ENCODE measurements around the gene ZSWIM7. TPM values are rescaled to one million over a fixed set of nuclear protein-coding genes. Genes with fewer than 3 reads are reported as not detected.

ZSWIM7 gene
- total RNA-seq, 2 donors from 2014 or later = 10.9 to 14.8 TPM

DNA sequence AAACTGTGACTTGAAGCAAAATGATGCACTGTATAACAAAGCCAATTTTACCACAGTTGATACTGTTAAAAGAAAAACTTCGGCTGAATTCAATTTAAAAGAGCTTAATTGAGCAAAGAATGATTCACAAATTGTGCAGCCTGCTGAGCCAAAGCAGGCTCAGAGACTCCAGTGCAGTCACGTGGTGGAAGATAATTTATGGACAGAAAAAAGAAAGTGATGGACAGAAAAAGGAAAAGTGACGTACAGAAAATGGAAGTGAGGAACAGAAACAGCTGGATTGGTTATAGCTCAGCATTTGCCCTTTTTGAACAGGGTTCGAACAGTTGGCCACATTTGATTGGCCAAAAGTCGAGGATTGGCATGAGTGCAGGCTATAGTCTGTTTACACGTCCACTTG, 25.7 kb downstream of the ZSWIM7 start:
- no peaks in the 10 kb centered on the region for H3K27me3 Mint-ChIP-seq
- no peak overlapping the region for H3K4me3 Mint-ChIP-seq
- H3K9me3 Mint-ChIP-seq = no peaks in the 10 kb centered on the region
- H3K4me1 Mint-ChIP-seq = no peaks in the 10 kb centered on the region
- H3K27ac Mint-ChIP-seq = no peak overlapping the region
- ATAC-seq (replicated peaks) = no peak
- peaks cover 34% of the 10 kb centered on the region for H3K36me3 Mint-ChIP-seq (ENCODE audit: low read depth)

DNA sequence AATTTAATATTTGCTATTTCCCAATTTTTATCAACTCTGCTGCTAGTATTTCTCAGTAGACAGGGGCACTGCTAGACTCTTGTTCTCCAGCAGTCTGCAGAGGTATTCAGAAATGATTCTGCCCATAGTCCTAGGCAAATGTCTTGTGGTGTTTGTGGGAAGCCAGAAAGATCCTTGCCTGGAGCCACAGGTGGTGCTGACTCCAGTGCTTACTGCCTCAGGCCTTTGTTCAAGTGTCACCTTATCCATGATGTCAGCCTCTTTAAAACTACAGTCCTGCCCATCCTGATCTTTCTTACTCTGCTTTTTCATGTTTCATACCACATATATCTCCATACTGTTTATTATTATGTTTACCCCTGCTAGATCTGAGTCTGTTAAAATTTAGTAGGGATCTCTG, 26.5 kb downstream of the ZSWIM7 start:
- Mint-ChIP-seq H3K4me3 (no peak overlapping the region), H3K27ac (no peak overlapping the region), H3K27me3 (no peaks in the 10 kb centered on the region), H3K4me1 (no peaks in the 10 kb centered on the region), H3K36me3 (ENCODE audit: low read depth) (peaks cover 29% of the 10 kb centered on the region), H3K9me3 (no peaks in the 10 kb centered on the region)
- ATAC-seq (replicated peaks) = peak; percentile 43

DNA sequence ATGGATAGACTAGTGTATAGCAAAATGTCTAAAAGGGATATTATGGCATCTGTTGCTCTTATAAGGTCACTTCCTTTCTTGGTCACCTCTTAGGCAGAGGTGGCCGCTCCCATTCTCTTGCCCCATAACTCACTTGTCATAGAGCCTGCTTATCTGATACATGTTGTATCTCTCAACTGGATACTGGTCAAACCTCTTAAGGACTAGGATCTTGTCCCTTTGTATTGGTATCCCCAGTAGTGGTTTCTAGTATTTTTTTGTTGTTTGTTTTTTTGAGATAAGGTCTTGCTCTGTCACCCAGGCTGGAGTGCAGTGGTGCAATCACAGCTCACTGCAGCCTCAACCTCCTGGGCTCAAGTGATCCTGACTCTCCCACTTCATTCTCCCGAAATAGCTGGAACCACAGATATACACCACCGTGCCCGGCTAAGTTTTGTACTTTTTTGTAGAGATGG, 27.0 kb downstream of the ZSWIM7 start:
- Mint-ChIP-seq H3K27ac (no peak overlapping the region), H3K4me1 (no peaks in the 10 kb centered on the region), H3K27me3 (peaks cover 4% of the 10 kb centered on the region), H3K36me3 (ENCODE audit: low read depth) (peaks cover 24% of the 10 kb centered on the region), H3K4me3 (no peak overlapping the region), H3K9me3 (no peaks in the 10 kb centered on the region)
- ATAC-seq (replicated peaks) = no peak

DNA sequence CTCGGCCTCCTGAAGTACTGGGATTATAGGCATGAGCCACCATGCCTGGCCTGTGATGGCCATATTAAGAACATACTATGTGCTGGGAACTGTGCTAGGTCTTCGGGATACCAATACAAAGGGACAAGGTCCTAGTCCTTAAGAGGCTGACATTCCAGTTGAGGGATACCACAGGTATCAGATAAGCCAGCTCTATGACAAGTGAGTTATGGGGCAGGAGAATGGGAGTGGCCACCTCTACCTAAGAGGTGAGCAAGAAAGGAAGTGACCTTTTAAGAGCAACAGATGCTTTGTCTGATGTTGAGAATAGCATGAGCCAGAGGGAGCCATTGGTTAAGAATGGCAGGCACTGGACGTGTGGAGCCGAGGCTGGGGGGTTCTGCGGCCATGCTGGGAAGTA, 27.6 kb downstream of the ZSWIM7 start:
- peaks cover 18% of the 10 kb centered on the region for H3K36me3 Mint-ChIP-seq (ENCODE audit: low read depth)
- no peaks in the 10 kb centered on the region for H3K4me1 Mint-ChIP-seq
- no peak overlapping the region for H3K4me3 Mint-ChIP-seq
- H3K27me3 Mint-ChIP-seq = peaks cover 4% of the 10 kb centered on the region
- H3K9me3 Mint-ChIP-seq = no peaks in the 10 kb centered on the region
- H3K27ac Mint-ChIP-seq = no peak overlapping the region
- ATAC-seq (replicated peaks) = no peak

DNA sequence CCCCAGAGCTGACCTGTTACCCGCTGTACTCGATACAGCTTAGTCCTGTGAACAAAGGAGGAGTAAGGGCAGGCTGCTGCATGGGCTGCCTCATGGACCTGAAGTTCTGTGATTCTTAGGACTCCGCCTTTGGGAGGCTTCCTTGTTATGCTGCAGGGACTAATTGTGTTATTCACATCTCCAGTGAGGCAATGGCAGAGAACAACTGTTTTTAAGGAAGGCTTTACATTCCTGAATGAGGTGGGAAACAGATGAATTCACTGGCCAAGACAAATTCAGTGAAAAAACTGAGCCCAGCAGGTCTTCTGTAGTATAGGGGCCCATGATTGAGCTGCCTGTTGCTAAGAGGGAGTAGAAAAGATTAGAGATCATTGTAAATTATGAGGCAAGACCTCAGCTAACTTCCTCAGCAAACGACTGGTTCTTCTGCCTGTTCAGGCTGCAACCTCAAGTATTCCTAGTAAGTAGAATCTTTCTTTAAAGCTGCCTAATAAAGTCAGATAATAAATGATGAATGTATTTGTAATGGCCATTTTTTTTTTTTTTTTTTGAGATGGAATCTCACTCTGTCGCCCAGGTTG, 28.3 kb downstream of the ZSWIM7 start:
- no peak overlapping the region for H3K4me3 Mint-ChIP-seq
- peaks cover 14% of the 10 kb centered on the region for H3K36me3 Mint-ChIP-seq (ENCODE audit: low read depth)
- H3K27me3 Mint-ChIP-seq = peaks cover 7% of the 10 kb centered on the region
- H3K4me1 Mint-ChIP-seq = no peaks in the 10 kb centered on the region
- H3K27ac Mint-ChIP-seq = no peak overlapping the region
- H3K9me3 Mint-ChIP-seq = no peaks in the 10 kb centered on the region
- ATAC-seq (replicated peaks) = no peak

DNA sequence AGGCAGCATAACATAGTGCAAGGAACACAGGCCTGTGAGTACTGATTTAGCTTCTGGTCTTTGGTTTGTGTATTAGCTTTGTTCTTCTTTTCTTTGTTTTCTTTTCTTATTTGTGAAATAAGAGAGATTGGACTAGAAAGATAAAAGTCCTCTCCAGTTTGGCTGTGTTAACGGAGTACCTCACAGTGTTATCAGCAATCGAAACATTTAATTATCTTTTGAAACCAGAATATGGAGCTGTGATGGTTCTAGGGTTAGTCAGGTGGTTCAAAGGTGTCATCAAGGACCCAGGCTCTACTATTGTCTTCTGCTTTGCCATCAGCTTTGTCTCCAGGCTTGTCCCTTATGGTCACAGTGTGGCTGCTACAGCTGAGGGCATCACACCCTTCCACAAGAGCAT, 29.0 kb downstream of the ZSWIM7 start:
- H3K27ac Mint-ChIP-seq = no peak overlapping the region
- H3K4me3 Mint-ChIP-seq = no peak overlapping the region
- no peaks in the 10 kb centered on the region for H3K9me3 Mint-ChIP-seq
- peaks cover 7% of the 10 kb centered on the region for H3K27me3 Mint-ChIP-seq
- H3K4me1 Mint-ChIP-seq = no peaks in the 10 kb centered on the region
- H3K36me3 Mint-ChIP-seq (ENCODE audit: low read depth) = peaks cover 12% of the 10 kb centered on the region
- no peak for ATAC-seq (replicated peaks)

DNA sequence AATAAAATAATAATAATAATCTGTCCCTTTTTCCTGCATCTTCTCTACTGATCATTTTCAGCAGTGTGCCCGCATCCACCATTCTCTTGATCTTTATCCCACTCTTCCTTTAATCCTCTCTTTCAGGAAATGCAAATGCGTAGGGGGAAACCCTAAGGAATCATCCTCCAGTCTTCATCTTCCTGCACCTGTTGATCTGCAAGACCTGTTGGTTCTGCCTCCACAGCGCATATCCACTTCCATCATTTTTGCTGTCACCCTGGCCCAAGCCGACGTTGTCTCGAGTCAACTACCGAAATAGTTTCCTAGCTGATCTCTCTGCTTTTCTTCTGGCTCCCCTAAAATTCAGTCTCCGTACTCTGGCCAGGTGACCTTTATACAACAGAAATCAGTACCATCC, 30.0 kb downstream of the ZSWIM7 start:
- no peak for ATAC-seq (replicated peaks)
- H3K27ac Mint-ChIP-seq = no peak overlapping the region
- no peak overlapping the region for H3K4me3 Mint-ChIP-seq
- H3K4me1 Mint-ChIP-seq = no peaks in the 10 kb centered on the region
- H3K36me3 Mint-ChIP-seq (ENCODE audit: low read depth) = peaks cover 2% of the 10 kb centered on the region
- H3K27me3 Mint-ChIP-seq = peaks cover 11% of the 10 kb centered on the region
- H3K9me3 Mint-ChIP-seq = no peaks in the 10 kb centered on the region

DNA sequence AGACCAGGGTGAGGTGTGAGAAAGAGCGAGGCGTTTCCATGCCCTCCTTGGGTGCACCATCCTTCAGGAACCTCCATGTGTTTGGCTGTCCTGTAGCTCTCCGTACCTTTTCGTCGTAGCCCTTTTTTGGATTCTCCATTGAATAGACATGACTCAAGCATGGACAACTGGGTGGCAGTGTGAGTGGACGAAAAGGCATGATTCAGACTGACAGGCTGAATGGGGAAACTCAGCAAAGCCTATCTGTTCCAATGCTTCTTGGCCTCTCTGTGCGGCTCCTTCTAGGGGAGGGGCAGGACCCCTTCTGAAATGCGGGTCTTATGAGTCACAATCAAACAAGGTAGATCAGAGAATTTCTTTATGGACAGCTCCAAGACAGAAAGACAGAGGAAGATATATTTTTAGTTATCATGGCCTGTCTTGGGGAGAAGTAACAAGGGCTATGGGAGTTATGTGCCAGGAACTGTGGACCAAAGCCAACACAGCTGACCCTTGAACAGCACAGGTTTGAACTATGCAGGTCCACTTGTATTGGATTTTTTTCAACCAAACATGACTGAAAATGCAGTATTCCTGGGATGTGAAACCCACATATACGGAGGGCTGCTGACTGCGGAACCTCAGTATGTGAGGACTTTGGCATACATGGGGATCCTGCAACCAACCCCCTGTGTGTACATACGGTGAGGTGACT, 31.7 kb downstream of the ZSWIM7 start:
- Mint-ChIP-seq H3K4me1 (no peaks in the 10 kb centered on the region), H3K9me3 (no peaks in the 10 kb centered on the region), H3K36me3 (ENCODE audit: low read depth) (no peaks in the 10 kb centered on the region), H3K27ac (no peak overlapping the region), H3K27me3 (peaks cover 11% of the 10 kb centered on the region), H3K4me3 (no peak overlapping the region)
- ATAC-seq (replicated peaks) = no peak

DNA sequence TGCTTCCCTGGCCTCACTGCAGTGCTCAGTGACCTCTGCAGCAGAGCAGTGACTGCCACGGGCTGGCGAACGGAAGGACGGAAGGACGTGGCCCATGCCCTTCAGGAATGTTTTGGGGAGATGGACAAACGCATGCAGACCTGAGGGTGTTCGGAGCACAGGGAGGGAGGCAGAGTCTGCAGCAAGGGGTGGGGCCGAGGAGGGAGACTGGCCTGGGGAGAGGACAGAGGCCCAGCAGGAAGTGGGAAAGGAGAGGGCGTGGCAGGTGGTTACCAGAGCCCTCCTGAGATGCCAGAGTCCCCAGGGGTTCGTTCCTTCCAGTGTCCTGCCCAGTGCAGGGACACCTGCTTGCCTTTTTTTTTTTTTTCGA, 32.6 kb downstream of the ZSWIM7 start:
- H3K27me3 Mint-ChIP-seq = peaks cover 11% of the 10 kb centered on the region
- H3K27ac Mint-ChIP-seq = no peak overlapping the region
- no peak for ATAC-seq (replicated peaks)

DNA sequence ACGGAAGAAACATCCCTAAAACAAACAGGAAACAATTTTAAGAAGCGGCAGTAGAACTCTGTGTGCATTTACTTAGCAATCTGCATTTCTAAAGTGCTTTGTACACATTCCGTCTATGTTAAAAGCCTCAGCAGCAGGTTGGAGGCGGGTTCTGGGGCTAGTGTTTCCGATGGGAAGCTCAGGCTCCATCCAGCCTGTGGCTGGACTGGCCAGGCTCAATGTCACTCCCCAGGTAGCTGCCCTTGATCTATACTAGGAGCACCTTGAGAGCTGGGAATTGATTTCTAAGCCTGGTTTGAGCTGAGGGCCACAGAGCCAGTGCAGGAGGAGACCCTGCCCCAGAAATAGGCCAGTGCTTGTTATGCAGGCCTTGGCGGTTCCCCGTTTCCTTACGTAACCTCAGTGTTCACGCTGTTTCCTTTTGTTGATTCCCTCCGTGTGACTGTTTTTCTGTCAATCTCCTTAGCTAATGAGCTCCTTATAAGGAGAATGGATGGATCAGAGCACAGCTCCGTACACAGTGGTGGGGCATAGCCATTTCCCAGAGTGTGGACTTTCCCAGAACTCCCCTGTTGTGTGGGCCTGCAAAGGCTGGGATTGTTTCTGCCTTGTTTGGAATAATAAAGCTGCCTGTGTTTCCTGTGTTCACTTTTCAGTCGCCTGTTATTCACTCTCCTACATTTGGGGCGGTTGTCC, 33.2 kb downstream of the ZSWIM7 start:
- H3K27me3 Mint-ChIP-seq = peaks cover 14% of the 10 kb centered on the region
- H3K4me3 Mint-ChIP-seq = no peak overlapping the region
- no peaks in the 10 kb centered on the region for H3K9me3 Mint-ChIP-seq
- H3K4me1 Mint-ChIP-seq = no peaks in the 10 kb centered on the region
- ATAC-seq (replicated peaks) = no peak
- H3K36me3 Mint-ChIP-seq (ENCODE audit: low read depth) = no peaks in the 10 kb centered on the region
- no peak overlapping the region for H3K27ac Mint-ChIP-seq

More for the DNA sequence above, 32.6 kb downstream of the ZSWIM7 start:
- H3K9me3 Mint-ChIP-seq = no peaks in the 10 kb centered on the region
- no peaks in the 10 kb centered on the region for H3K4me1 Mint-ChIP-seq
- H3K4me3 Mint-ChIP-seq = no peak overlapping the region
- H3K36me3 Mint-ChIP-seq (ENCODE audit: low read depth) = no peaks in the 10 kb centered on the region

DNA sequence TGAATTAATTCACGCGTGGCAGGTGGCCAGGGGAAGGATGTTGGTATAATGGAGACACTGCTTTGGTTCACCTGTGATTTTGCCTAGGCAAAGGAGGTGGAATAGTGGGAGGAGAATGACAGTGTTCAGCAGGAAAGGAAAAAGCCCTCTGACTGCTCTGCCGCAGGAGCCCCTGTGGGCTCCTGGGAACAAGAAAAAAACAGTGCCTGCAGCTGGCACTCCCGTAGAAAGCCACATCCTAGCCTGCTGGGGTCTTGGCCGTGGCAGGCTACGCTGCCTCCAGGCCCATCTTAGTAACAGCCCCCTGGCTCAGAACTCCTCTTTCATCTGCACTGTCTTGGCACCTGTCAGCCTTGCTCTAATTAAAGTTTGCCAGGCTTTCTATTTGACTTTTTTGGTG, 34.0 kb downstream of the ZSWIM7 start:
- no peaks in the 10 kb centered on the region for H3K4me1 Mint-ChIP-seq
- no peaks in the 10 kb centered on the region for H3K36me3 Mint-ChIP-seq (ENCODE audit: low read depth)
- H3K27ac Mint-ChIP-seq = no peak overlapping the region
- no peak for ATAC-seq (replicated peaks)
- H3K27me3 Mint-ChIP-seq = peaks cover 15% of the 10 kb centered on the region
- no peak overlapping the region for H3K4me3 Mint-ChIP-seq
- no peaks in the 10 kb centered on the region for H3K9me3 Mint-ChIP-seq

DNA sequence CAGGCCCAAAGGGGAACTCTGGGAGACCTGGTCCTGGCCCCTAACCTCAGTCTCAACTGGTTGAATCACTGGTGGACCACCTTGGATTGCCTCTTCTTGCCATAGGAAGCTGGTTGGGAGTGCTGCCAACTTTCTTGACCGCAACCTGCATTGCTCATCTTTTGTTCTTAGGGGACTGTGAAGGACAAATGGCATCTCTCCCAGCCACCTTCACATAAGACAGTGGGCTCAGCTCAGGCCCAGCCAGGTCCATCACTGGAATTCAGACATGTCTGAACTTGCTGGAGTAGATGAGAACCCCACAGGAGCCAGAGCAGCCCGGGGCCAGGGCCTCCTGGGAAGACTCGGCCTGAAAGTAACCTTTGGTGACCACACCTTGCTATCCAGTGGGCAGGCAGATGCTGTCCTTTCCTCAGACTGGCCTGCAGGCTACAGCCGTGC, 35.8 kb downstream of the ZSWIM7 start:
- H3K36me3 Mint-ChIP-seq (ENCODE audit: low read depth) = no peaks in the 10 kb centered on the region
- H3K27me3 Mint-ChIP-seq = peaks cover 17% of the 10 kb centered on the region
- no peak for ATAC-seq (replicated peaks)
- no peaks in the 10 kb centered on the region for H3K9me3 Mint-ChIP-seq
- H3K27ac Mint-ChIP-seq = no peak overlapping the region
- peaks cover 6% of the 10 kb centered on the region for H3K4me1 Mint-ChIP-seq
- H3K4me3 Mint-ChIP-seq = no peak overlapping the region

DNA sequence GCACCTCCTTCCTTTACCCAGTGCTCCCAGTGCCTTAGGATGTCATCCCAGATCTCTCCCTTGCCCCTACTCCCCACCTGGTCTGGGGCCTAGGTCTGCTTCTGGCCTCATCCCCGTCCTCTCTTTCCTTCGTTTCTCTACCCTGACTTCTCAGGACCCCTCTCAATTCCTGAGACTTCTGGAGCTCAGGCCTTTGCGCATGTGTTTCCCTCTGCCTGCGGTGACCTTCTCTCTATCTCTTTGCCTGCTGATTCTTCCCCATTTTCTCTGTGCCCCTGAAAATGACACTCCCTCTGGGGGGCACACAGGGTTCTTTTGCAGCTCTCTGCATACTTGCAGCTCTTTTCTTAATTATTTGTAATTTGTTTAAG, 41.0 kb downstream of the ZSWIM7 start:
- peak overlapping the region; percentile 77 for H3K27ac Mint-ChIP-seq
- peaks cover 38% of the 10 kb centered on the region for H3K4me1 Mint-ChIP-seq
- peaks cover 25% of the 10 kb centered on the region for H3K27me3 Mint-ChIP-seq
- ATAC-seq (replicated peaks) = no peak
- peak overlapping the region; percentile 50 for H3K4me3 Mint-ChIP-seq
- H3K9me3 Mint-ChIP-seq = no peaks in the 10 kb centered on the region
- no peaks in the 10 kb centered on the region for H3K36me3 Mint-ChIP-seq (ENCODE audit: low read depth)

DNA sequence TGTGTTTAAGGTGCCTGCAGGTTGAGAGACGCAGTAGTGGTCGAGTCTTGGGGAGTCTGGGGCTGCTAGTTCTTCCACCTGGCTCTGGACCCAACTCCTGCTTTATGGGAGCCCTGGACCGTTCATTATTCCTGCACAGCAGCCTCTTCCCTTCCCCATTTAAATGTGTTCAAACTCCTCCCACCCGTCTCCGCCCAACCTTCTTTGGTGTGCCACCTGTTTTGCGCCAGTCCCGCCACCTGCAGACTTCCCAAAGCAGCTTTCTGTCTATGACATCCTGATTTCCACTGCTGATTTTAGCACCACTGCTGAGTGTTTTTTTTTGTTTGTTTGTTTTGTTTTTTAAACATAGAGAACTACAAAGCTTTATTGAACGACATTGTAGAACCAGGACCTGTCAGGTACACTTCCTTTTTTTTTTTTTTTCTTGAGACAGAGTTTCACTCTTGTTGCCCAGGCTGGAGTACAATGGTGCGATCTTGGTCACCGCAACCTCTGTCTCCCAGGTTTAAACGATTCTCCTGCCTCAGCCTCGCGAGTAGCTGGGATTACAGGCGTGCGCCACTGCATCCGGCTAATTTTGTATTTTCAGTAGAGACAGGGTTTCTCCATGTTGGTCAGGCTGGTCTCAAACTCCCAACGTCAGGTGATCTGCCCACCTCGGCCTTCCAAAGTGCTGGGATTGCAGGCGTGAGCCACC, 41.7 kb downstream of the ZSWIM7 start:
- peak overlapping the region; percentile 77 for H3K27ac Mint-ChIP-seq
- peak overlapping the region; percentile 1 for H3K4me3 Mint-ChIP-seq
- peaks cover 38% of the 10 kb centered on the region for H3K4me1 Mint-ChIP-seq
- H3K9me3 Mint-ChIP-seq = no peaks in the 10 kb centered on the region
- no peak for ATAC-seq (replicated peaks)
- H3K27me3 Mint-ChIP-seq = peaks cover 26% of the 10 kb centered on the region
- no peaks in the 10 kb centered on the region for H3K36me3 Mint-ChIP-seq (ENCODE audit: low read depth)

Data from activated T-helper 17 cell treated with anti-CD3 and anti-CD28 coated beads, Interleukin-2, amount 50 U/mL, for 72 hours (primary cell).